Stimulated activated CD4-positive, alpha-beta T cell treated with anti-CD3 and anti-CD28 coated beads, Interleukin-12 subunit alpha, Interleukin-12 subunit beta, amount 100 ng/mL, for 4 hours (primary cell): Measurements from ENCODE around the gene ARAP1.

Experiments used
- DNase-seq: peaks from one replicate; pipeline ENCODE4 v3.0.0-alpha.2; 2020

Gene ARAP1

GRCh38 chr11:72721689-72722049 lies 30.5 kb downstream of the ARAP1 start:
- peak; percentile 27 for DNase-seq

GRCh38 chr11:72721276-72721675 lies 30.9 kb downstream of the ARAP1 start:
- DNase-seq, result no peak

DNA sequence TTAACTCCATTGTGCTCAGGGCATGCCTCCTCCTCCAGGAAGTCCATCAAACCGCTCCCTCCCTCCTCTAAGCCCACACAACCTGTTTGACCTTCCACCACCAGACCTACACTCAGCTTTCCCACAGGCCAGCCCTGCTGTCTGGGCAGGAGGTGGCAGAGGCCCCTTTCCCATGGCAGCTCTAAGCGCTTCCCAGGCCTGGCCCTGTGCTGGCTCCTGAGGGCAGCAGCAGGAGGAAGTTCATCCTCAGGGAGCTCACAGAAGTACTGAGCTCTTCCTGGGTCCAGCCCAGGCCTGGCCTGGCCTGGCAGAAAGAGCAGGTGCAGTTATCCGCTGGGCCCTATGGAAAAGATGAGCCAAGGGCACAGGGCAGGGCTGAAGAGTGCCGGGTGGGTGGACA lies 31.4 kb downstream of the ARAP1 start:
- no peak for DNase-seq

DNA sequence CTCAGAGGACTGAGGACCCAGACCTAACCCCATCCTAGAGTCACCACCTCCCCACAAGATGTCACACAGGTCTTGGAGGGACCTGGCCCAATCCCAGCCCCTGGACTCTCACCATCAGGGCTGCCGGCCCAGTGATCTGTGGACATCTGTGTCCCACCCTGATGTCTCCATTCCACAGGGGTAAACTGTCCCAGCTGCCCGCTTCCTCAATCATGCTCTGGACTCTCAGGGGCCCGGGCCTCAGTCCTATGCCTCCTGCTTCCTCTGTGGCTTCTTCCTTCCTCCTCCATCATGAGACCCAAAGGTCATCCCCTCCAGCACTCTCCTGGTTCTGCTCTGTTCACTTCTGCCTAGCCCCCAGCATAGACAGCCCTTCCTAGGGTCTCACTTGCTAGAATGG lies 32.2 kb downstream of the ARAP1 start:
- no peak for DNase-seq

- DNase-seq, result no peak
Measured at GRCh38 chr11:72719551-72719950, 32.7 kb downstream of the ARAP1 start.

DNA sequence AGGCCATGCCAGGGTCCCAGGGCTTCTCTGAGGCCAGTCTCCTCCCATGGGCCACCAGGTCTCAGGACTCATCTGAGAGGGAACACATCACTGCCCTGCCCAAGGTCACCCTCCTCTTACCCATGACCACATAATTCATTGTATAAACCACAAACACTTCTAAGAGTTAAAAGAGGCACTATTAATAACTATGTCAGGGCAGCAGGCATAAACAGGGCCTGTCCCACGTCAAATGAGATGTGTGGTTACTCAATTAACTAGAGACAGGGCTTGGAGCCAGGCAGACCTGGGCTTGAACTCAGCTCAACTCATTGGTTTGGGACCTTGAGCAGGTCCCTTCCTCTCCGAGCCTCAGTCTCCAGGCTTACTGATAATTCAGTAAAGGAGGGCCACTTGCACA lies 33.1 kb downstream of the ARAP1 start:
- DNase-seq, result no peak

- DNase-seq, result no peak
Measured at GRCh38 chr11:72718101-72718501, 34.1 kb downstream of the ARAP1 start.

GRCh38 chr11:72716788-72717435 lies 35.3 kb downstream of the ARAP1 start:
- DNase-seq, result no peak

- DNase-seq, result no peak
Measured at GRCh38 chr11:72716290-72716689, 35.9 kb downstream of the ARAP1 start.

DNA sequence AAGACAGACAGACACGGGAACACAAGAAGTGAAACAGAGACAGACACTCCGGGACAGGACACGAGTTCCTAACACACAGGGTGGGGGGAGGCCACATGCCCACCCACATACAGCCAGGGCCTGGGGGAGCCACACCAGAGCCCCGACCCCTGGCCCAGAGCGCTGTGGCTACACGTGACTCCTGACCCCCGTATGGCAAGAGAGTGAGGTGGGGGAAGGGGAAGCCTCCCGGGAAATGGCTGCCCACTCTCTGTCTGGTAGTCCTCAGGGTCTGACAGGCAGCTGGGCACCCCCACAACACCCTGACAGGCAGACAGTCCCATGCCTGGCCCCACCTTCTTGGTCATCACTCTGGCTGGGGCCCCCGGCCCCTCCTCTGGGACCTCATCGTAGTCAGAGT lies 39.4 kb downstream of the ARAP1 start:
- DNase-seq, result no peak

DNA sequence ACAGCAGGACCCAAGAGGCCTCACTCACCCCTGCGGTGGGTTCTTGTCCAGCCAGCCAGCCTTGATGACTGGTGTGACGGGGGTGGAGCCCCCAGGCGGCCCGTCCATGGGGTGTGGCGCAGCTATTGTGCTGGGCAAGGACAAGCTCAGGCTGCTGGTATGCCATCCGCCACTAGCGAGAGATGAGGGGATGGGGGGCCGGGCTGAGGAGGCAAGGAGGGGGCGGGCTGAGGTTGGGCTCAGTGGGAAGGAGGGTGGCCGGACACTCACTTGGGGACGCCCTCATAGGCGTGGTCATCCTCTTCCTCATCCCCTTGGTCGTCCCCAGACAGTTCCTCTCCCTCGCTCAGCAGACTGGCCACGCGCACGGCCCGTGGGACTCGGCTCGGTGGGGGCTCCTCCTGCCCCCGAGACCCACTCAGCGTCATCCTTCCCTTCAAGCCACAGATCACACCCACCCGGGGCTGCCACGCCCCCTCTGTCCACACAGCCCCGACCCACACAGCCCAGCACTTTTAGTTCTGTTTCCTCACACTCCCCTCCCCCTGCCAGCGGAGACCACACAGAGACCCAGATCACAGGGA lies 39.9 kb downstream of the ARAP1 start:
- DNase-seq, result no peak

DNA sequence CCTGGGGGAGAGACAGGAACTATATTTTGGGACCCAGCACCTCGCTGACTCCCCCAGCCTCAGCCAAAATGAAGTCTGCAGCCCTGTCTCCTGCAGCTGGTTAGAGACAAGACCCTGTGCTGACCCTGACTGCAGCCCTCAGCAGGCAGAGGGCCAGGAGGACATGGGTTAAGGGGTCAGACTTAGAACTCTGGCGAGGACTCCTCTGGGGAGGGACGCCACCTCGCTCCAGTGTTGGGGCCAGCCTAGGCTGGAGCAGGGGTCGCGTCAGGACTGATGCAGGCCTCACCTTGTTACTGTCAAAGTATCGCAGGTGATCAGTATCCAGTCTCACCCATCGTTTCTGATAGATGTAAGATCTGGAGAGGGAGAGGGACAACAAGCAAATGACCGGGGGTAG lies 41.1 kb downstream of the ARAP1 start:
- no peak for DNase-seq

DNA sequence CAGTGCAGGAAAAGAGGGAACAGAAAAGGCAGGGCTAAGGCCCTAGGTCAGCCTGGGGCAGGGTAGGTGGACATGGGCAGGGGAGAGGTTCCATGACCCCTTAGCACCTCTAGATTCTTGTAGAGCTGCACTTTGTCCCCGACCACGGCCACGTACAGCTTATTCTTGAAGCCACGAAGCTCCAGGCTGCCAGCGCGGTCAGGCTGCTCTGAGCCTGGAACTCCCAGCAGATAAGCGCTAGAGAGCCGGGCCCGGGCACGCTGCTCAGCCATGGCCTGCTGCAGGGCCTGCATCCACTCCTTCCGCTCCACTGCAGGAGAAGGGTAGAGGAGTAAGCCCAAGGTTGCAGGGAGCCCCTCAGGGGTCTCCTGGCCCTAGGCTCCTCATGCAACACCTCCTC lies 41.9 kb downstream of the ARAP1 start:
- DNase-seq, result no peak

- DNase-seq, result no peak
Measured at GRCh38 chr11:72709478-72710238, 42.5 kb downstream of the ARAP1 start.

- no peak for DNase-seq
Measured at GRCh38 chr11:72707032-72707431, 45.2 kb downstream of the ARAP1 start.

GRCh38 chr11:72706579-72706978 lies 45.6 kb downstream of the ARAP1 start:
- no peak for DNase-seq

- no peak for DNase-seq
Measured at GRCh38 chr11:72705442-72706365, 46.5 kb downstream of the ARAP1 start.

GRCh38 chr11:72704783-72705265 lies 47.4 kb downstream of the ARAP1 start:
- no peak for DNase-seq

DNA sequence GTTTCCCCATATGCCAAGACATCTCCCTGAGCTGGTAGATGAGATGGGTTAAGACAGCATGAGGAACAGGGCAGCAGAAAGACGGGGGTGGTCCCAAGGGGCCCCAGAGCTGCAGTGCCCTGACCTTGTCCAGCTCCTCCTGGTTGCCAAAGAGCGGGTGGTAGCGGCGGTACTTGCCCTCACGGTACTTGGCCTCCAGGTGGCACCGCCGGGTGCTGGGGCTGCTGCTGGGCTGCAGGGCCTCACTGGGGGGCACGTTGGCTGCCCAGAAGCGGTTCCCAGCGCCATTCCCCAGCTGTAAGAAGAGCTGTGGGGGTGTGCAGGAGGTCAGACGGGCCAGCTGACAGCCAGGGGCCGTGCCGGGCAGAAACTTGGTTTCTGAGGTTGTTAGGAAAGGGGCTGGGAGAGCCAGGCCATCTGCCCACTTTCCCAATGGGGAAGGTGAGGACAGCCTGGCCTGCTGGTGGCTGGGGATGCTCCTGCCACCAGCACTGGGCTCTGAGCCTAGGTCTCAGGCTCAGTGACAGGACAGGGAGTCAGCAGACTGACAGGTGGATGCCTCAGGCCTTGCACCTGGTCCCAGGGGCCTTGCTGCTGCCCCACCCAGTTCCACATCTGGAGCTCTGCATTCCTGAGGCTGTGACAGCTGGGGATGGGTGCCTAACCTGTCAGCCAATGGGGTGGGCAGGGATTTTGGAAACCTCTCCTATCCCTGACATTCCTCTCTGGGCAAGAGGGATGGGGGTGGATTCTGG lies 48.0 kb downstream of the ARAP1 start:
- no peak for DNase-seq

GRCh38 chr11:72703267-72704008 lies 48.8 kb downstream of the ARAP1 start:
- no peak for DNase-seq

DNA sequence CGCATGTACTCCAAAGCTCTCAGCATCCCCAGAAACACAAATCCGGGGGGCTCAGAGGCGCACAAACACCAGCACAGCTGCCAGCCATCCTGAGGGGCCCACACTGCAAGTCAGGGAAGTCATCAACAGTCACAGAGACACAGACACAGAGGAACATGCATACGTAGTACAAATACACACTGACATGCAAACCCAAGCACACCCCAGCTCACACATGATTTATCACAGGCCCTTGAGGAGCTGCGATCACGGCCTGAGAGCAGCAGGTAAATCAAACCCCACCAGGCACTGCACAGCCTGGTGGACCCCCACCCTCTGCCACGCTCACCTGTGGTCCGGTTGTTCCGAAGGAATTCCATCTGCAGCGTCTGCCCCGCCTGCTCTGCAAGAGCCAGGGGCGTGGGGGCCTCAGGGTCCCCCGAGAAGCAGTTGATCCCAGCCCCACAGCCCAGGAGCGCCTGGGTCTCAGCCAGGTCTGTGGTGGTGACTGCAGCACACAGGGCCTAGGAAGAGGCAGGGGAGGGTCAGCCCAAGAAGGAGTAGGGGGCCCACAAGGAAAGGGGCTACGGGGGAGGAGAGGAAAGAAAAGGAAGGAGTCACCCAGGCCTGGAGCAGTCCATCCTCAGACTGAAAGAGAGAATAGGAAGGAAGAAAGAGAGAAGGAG lies 49.5 kb downstream of the ARAP1 start:
- no peak for DNase-seq
